Activated B cell treated with CpG ODN at 0.5 μM for 24 hours (primary cell): ENCODE measurements around the gene SLC7A4. TPM values are rescaled to one million over a fixed set of nuclear protein-coding genes. Genes with fewer than 3 reads are reported as not detected.

Source experiments
- ATAC-seq: fragments of 200-7000 bp; cut with Tn5 transposase; one replicate; pipeline ENCODE4 v1.10.0; 2021; ENCODE audit warnings: low read depth, mild to moderate bottlenecking, moderate library complexity
- CTCF ChIA-PET: fragments of 350-600 bp; sonication (Branson Sonifier 250); formaldehyde crosslinking; loops from one replicate; lab custom pipeline; 2021; ENCODE audit warnings: antibody characterized with exemption; lab: Charles Lee
- POLR2A ChIA-PET: fragments of 350-600 bp; sonication (Branson Sonifier 250); formaldehyde crosslinking; loops from one replicate; lab custom pipeline; 2021; ENCODE audit warnings: antibody characterized with exemption; lab: Charles Lee
- DNase-seq: peaks from one replicate; pipeline ENCODE4 v3.0.0; 2022
- H3K27ac Mint-ChIP-seq: one replicate; pipeline ENCODE4 v1.8.0; 2020; ENCODE audit warnings: mixed read lengths
- H3K27me3 Mint-ChIP-seq: one replicate; pipeline ENCODE4 v1.8.0; 2021; ENCODE audit warnings: mixed read lengths
- H3K36me3 Mint-ChIP-seq: one replicate; pipeline ENCODE4 v1.8.0; 2021; ENCODE audit warnings: low read depth, mixed read lengths
- H3K4me1 Mint-ChIP-seq: one replicate; pipeline ENCODE4 v1.8.0; 2021; ENCODE audit warnings: mixed read lengths
- H3K4me3 Mint-ChIP-seq: one replicate; pipeline ENCODE4 v1.8.0; 2020; ENCODE audit warnings: mild to moderate bottlenecking, mixed read lengths
- H3K9me3 Mint-ChIP-seq: one replicate; pipeline ENCODE4 v1.8.0; 2020; ENCODE audit warnings: mixed read lengths
- intact Hi-C: fragments of 100-400 bp; cut with micrococcal nuclease; formaldehyde crosslinking; loops from one replicate; pipeline ENCODE4 v1.15.1; 2024
- total RNA-seq: library from RNA; stranded (reverse); gene quantifications from 2 replicates; pipeline ENCODE4 v1.2.3, GENCODE V29; 2022
- TF ChIP-seq, protein P1 (sequence below): fragments of 200-600 bp; IDR thresholded peaks from one replicate; pipeline ENCODE4 v1.8.0; 2022; ENCODE audit warnings: antibody characterized with exemption, mild to moderate bottlenecking

The SLC7A4 gene
- total RNA-seq = not detected in 2 replicates

DNA sequence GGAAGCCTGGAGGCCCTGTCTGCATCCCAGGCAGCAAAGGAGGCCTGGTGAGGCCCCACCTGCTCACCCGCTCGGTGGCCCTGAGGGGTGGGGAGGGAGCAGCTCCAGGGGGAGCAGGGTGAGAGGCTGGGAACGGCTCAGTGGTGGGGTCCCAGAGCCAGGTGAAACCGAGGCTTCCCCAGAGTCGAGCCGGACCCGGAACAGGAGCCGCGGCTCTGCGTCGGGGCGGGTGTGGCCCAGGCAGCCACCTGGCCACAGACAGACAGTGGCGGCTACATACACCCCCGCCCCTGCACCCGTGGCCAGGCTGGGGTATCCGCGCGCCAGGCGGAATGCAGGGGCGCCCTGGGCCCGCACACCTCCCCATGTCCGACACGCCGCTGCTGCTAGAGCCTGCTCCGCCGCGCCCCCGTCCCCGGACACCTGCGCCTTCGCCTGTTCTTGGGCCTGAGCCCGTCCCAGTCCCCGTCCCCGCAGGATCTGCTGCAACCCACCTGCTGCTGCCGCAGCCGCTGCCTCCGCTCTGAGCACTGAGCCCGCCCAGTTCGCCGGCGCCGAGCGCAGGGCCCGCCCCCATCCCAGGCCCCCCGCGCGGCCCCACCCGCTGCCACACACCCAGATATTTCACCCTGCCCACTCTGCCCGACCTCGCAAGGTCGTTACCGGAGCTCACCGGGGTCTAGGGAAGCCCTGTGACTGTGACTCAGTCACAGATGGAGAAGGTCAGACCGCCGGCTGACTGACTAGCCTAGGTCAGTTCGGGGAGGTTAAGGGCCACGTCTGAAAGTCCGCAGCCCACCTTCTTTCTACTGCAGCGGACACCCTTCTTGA is at the start of gene SLC7A4:
SLC7A4 (minus strand) TSS at position 525 of the 831 bp plus-strand sequence. CDS start 749 bp downstream, outside the sequence.
- no peak within 1 kb of the TSS for H3K27ac Mint-ChIP-seq
- TF ChIP-seq, protein P1, sequence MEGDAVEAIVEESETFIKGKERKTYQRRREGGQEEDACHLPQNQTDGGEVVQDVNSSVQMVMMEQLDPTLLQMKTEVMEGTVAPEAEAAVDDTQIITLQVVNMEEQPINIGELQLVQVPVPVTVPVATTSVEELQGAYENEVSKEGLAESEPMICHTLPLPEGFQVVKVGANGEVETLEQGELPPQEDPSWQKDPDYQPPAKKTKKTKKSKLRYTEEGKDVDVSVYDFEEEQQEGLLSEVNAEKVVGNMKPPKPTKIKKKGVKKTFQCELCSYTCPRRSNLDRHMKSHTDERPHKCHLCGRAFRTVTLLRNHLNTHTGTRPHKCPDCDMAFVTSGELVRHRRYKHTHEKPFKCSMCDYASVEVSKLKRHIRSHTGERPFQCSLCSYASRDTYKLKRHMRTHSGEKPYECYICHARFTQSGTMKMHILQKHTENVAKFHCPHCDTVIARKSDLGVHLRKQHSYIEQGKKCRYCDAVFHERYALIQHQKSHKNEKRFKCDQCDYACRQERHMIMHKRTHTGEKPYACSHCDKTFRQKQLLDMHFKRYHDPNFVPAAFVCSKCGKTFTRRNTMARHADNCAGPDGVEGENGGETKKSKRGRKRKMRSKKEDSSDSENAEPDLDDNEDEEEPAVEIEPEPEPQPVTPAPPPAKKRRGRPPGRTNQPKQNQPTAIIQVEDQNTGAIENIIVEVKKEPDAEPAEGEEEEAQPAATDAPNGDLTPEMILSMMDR = no peak
- H3K36me3 Mint-ChIP-seq = no peaks in the 10 kb centered on the region
- intact Hi-C loops = no loop called here
- CTCF ChIA-PET = no interaction called here
- ATAC-seq (no peak), DNase-seq (no peak)
- no peak within 1 kb of the TSS for H3K4me3 Mint-ChIP-seq
- H3K9me3 Mint-ChIP-seq = no peaks in the 10 kb centered on the region
- no peaks in the 10 kb centered on the region for H3K4me1 Mint-ChIP-seq
- POLR2A ChIA-PET = no interaction called here
- H3K27me3 Mint-ChIP-seq = peaks cover 31% of the 10 kb centered on the region

DNA sequence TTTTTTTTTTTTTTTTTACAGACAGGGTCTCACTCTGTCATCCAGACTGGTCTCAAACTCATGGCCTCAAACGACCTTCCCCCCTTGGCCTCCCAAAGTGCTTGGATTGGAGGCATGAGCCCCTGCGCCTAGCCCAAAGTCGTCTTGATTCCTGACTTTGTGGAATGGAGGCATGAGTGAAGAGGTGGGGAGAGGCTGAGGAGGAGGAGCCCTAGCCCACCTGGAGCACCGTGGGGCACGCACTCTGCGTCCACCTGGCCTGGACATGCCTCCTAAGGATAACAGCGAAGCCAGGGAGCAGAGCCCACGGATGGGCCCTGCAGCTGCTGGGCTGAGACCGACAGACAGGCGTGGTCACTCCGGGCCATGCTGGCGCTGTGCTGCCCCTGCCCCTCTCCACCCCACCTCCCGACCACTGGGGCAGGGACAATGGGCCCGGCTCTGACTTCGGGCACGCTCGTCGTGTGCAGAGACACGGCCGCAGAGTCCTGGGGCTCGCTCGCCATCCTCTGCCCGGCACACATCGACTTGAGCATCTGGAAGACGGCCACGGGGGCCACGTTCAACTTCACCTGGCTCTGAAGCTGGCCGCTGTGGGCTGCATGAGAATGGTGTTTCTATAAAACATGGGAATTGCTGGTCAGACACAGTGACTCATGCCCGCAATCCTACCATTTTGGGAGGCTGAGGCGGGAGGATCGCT is 48.2 kb upstream of the SLC7A4 start:
- Mint-ChIP-seq H3K9me3 (no peaks in the 10 kb centered on the region), H3K36me3 (no peaks in the 10 kb centered on the region), H3K4me1 (no peaks in the 10 kb centered on the region), H3K4me3 (no peak overlapping the region), H3K27ac (no peak overlapping the region), H3K27me3 (peaks cover 7% of the 10 kb centered on the region)
- DNase-seq (no peak), ATAC-seq (no peak)
- intact Hi-C loops = no loop called here
- TF ChIP-seq, protein P1 = no peak
- CTCF ChIA-PET = interaction anchor here (0.7 kb wide), 1 partner anchor 22 kb away, joined by 3 read pairs; no protein-coding TSS in a partner anchor
- POLR2A ChIA-PET = no interaction called here

GRCh38 chr22:21079493-21079892 is 47.1 kb upstream of the SLC7A4 start:
- CTCF ChIA-PET = no interaction called here
- no peak overlapping the region for H3K4me3 Mint-ChIP-seq
- intact Hi-C loops = no loop called here
- no peaks in the 10 kb centered on the region for H3K36me3 Mint-ChIP-seq
- H3K4me1 Mint-ChIP-seq = no peaks in the 10 kb centered on the region
- ATAC-seq (no peak), DNase-seq (no peak)
- TF ChIP-seq, protein P1 = no peak
- peaks cover 5% of the 10 kb centered on the region for H3K27me3 Mint-ChIP-seq
- no peak overlapping the region for H3K27ac Mint-ChIP-seq
- no peaks in the 10 kb centered on the region for H3K9me3 Mint-ChIP-seq
- POLR2A ChIA-PET = no interaction called here

- no peaks in the 10 kb centered on the region for H3K36me3 Mint-ChIP-seq
- no peak overlapping the region for H3K27ac Mint-ChIP-seq
- peaks cover 5% of the 10 kb centered on the region for H3K27me3 Mint-ChIP-seq
- DNase-seq (no peak), ATAC-seq (no peak)
- TF ChIP-seq, protein P1 = no peak
- no peak overlapping the region for H3K4me3 Mint-ChIP-seq
- no peaks in the 10 kb centered on the region for H3K4me1 Mint-ChIP-seq
- POLR2A ChIA-PET = no interaction called here
- no peaks in the 10 kb centered on the region for H3K9me3 Mint-ChIP-seq
- intact Hi-C loops = no loop called here
- CTCF ChIA-PET = no interaction called here
Measured at GRCh38 chr22:21078916-21079315, 46.6 kb upstream of the SLC7A4 start.

DNA sequence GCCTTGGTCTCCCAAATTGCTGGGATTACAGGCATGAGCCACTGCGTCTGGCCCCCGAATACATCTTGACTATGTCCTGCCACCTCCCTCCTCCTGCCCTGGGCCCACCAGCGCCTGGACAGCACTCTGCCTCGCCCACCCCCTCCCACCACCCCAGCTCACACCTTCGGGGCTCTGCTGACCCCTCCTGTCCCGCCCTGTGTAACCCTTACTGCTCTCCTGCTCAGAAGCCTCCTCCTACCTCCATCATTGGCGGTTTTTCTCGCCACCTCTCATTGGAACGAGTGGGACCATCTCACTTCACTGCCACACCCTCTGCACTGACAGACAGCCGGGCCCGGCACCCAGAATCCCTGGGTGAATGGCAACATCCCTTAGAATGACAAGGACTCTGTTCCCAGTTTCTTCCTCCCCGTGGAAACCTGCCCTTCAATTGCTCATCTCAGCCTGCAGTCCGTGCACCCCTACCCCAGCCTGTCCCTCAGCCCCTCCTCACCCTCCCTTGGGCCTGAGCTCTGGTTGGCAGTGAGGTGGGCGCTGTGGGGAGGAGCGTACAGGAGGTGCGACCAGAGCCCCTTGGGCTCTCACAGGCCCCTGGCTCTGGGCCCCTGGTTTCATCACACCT is 45.6 kb upstream of the SLC7A4 start:
- no peaks in the 10 kb centered on the region for H3K9me3 Mint-ChIP-seq
- DNase-seq (no peak), ATAC-seq (no peak)
- no peak overlapping the region for H3K4me3 Mint-ChIP-seq
- POLR2A ChIA-PET = no interaction called here
- peaks cover 5% of the 10 kb centered on the region for H3K27me3 Mint-ChIP-seq
- TF ChIP-seq, protein P1 = no peak
- H3K27ac Mint-ChIP-seq = no peak overlapping the region
- H3K4me1 Mint-ChIP-seq = no peaks in the 10 kb centered on the region
- CTCF ChIA-PET = no interaction called here
- no peaks in the 10 kb centered on the region for H3K36me3 Mint-ChIP-seq
- intact Hi-C loops = no loop called here
